GM12878 (cell line): ENCODE measurements around the gene ABI2. TPM values are rescaled to one million over a fixed set of nuclear protein-coding genes. Genes with fewer than 3 reads are reported as not detected.

Experiments used
- ATAC-seq: fragments of 200-7000 bp; cut with Tn5 transposase; 3 replicates; pipeline ENCODE4 v1.9.1; 2020; ENCODE audit warnings: mild to moderate bottlenecking, moderate library complexity
- BruUV-seq: library from RNA; stranded (reverse); fragments of 400-500 nt; replicated peaks from 2 replicates; lab custom pipeline; 2021; lab: Mats Ljungman, UMichigan
- CTCF ChIA-PET: fragments of 300-600 bp; sonication (Branson Sonifier 250); formaldehyde crosslinking; extraction: SDS; loops from one replicate; lab custom pipeline; 2021; ENCODE audit warnings: inconsistent platforms; lab: Yijun Ruan, JAX
- POLR2A ChIA-PET: fragments of 350-600 bp; formaldehyde crosslinking; extraction: SDS; loops from one replicate; lab custom pipeline; 2021; ENCODE audit warnings: inconsistent platforms; lab: Charles Lee
- RAD21 ChIA-PET: fragments of 300-600 bp; sonication (Branson Sonifier 250); formaldehyde crosslinking; loops from one replicate; lab custom pipeline; 2023; ENCODE audit warnings: antibody characterized with exemption; ENCODE audit not compliant: unreplicated experiment; lab: Charles Lee
- SMC1A ChIA-PET: fragments of 300-600 bp; sonication (Branson Sonifier 250); formaldehyde crosslinking; loops from one replicate; lab custom pipeline; 2023; ENCODE audit not compliant: unreplicated experiment, uncharacterized antibody; lab: Charles Lee
- DNase-seq: peaks from one replicate; pipeline ENCODE4 v3.0.0-alpha.2; 2011; ENCODE audit warnings: low read depth, low spot score
- FAIRE-seq: peaks from 3 replicates; lab custom pipeline; 2011; peaks lifted over from hg19 to GRCh38; lab: Jason Lieb, UNC
- H2AFZ ChIP-seq: 2 replicates; pipeline ENCODE4 v1.6.0; 2011; ENCODE audit warnings: low read depth, low read length, control low read depth; ENCODE audit not compliant: control insufficient read depth
- H3K27ac ChIP-seq: 2 replicates; pipeline ENCODE4 v1.5.1; 2011; ENCODE audit warnings: control low read depth; ENCODE audit not compliant: control insufficient read depth, insufficient read depth
- H3K27me3 ChIP-seq, 2 experiments: replicated peaks in 1 of 2; 2 replicates each; pipeline versions ENCODE4 v1.6.0 to v1.6.1; 2011; ENCODE audit warnings: low read length in 1 of 2; ENCODE audit not compliant: control insufficient read depth in 2 of 2, insufficient read depth in 2 of 2
- H3K36me3 ChIP-seq, 2 experiments: 2 replicates each; pipeline ENCODE4 v1.5.1; 2011; ENCODE audit warnings: low read length in 1 of 2; ENCODE audit not compliant: control insufficient read depth in 2 of 2, insufficient read depth in 2 of 2
- H3K4me1 ChIP-seq: 2 replicates; pipeline ENCODE4 v1.6.1; 2011; ENCODE audit warnings: mild to moderate bottlenecking, low read length, moderate library complexity, mixed read lengths; ENCODE audit not compliant: control insufficient read depth, insufficient read depth
- H3K4me2 ChIP-seq: 2 replicates; pipeline ENCODE4 v1.6.0; 2011; ENCODE audit warnings: control low read depth; ENCODE audit not compliant: control insufficient read depth, insufficient read depth
- H3K4me3 ChIP-seq: fragments of 200-600 bp; sonication (generic); 2 replicates; pipeline ENCODE4 v1.5.1; 2016
- H3K79me2 ChIP-seq: 2 replicates; pipeline ENCODE4 v1.6.0; 2011; ENCODE audit warnings: low read length; ENCODE audit not compliant: control insufficient read depth, insufficient read depth
- H3K9ac ChIP-seq: 2 replicates; pipeline ENCODE4 v1.8.0; 2011; ENCODE audit warnings: low read length, control low read depth, mixed read lengths; ENCODE audit not compliant: control insufficient read depth, insufficient read depth
- H3K9me3 ChIP-seq: replicated peaks from 3 replicates; pipeline ENCODE4 v1.5.1; 2011; ENCODE audit warnings: mild to moderate bottlenecking, low read length; ENCODE audit not compliant: control insufficient read depth, insufficient read depth
- H4K20me1 ChIP-seq: 2 replicates; pipeline ENCODE4 v1.6.0; 2011; ENCODE audit not compliant: control insufficient read depth, insufficient read depth
- ASH2L ChIP-seq: fragments of 300-600, 200-600 bp; sonication (generic); IDR thresholded peaks from 2 replicates; pipeline ENCODE4 v1.6.1; 2017; ENCODE audit warnings: low read depth, mild to moderate bottlenecking, borderline replicate concordance
- E2F8 ChIP-seq: fragments of 450-650 bp; IDR thresholded peaks from 2 replicates; pipeline ENCODE4 v1.6.1; 2018; ENCODE audit warnings: mild to moderate bottlenecking, low read depth, moderate library complexity; ENCODE audit not compliant: partially characterized antibody
- ESRRA ChIP-seq: IDR thresholded peaks from 2 replicates; pipeline ENCODE4 v1.6.1; 2012; ENCODE audit warnings: mild to moderate bottlenecking, low read length, improper control_type of control experiment
- IKZF2 ChIP-seq, 2 experiments: fragments of 450-650 bp; IDR thresholded peaks; 2 replicates each; pipeline ENCODE4 v1.6.1; 2017; ENCODE audit warnings: mild to moderate bottlenecking in 2 of 2, moderate library complexity in 2 of 2
- NBN ChIP-seq: fragments of 450-650 bp; IDR thresholded peaks from 2 replicates; pipeline ENCODE4 v1.6.1; 2016
- RAD51 ChIP-seq: fragments of 450-650 bp; IDR thresholded peaks from 2 replicates; pipeline ENCODE4 v1.6.1; 2016; ENCODE audit warnings: moderate library complexity, mild to moderate bottlenecking, inconsistent platforms
- RB1 ChIP-seq: fragments of 450-650 bp; formaldehyde crosslinking; IDR thresholded peaks from 2 replicates; pipeline ENCODE4 v1.6.1; 2017; ENCODE audit warnings: mild to moderate bottlenecking, borderline replicate concordance
- RELB ChIP-seq: fragments of 450-650 bp; IDR thresholded peaks from 2 replicates; pipeline ENCODE4 v1.6.1; 2017; ENCODE audit warnings: low read depth, mild to moderate bottlenecking, moderate library complexity
- REST ChIP-seq: IDR thresholded peaks from 2 replicates; pipeline ENCODE4 v1.6.1; 2012; ENCODE audit warnings: mild to moderate bottlenecking, low read depth, low read length
- SMAD5 ChIP-seq: IDR thresholded peaks from 2 replicates; pipeline ENCODE4 v1.6.1; 2016; ENCODE audit warnings: antibody characterized with exemption, low read depth
- SREBF1 ChIP-seq: IDR thresholded peaks from 2 replicates; pipeline ENCODE4 v1.6.1; 2012; ENCODE audit warnings: mild to moderate bottlenecking, low read length
- STAT3 ChIP-seq: IDR thresholded peaks from 2 replicates; pipeline ENCODE4 v1.6.1; 2011; ENCODE audit warnings: low read depth, low read length, improper control_type of control experiment
- SUZ12 ChIP-seq: fragments of 200-600 bp; sonication (generic); IDR thresholded peaks from one replicate; pipeline ENCODE4 v1.6.1; 2018; ENCODE audit warnings: antibody characterized with exemption, mild to moderate bottlenecking; ENCODE audit not compliant: unreplicated experiment
- TCF3 ChIP-seq: IDR thresholded peaks from 2 replicates; pipeline ENCODE4 v1.6.1; 2012; ENCODE audit warnings: low read depth, mild to moderate bottlenecking, low read length, borderline replicate concordance; ENCODE audit not compliant: insufficient read depth
- WGBS: methylation state at CpG from one replicate; pipeline ENCODE4 v1.1.6; 2016; ENCODE audit warnings: low lambda C conversion rate; ENCODE audit not compliant: insufficient replicate concordance, insufficient coverage; ENCODE audit errors: missing lambda C conversion rate; 5-methylcytosine and 5-hydroxymethylcytosine counted together
- in situ Hi-C: fragments of 300-500 bp; cut with MboI; formaldehyde crosslinking; loops from 9 replicates; pipeline ENCODE4 v1.14.3; 2018; ENCODE audit warnings: mixed read lengths
- intact Hi-C: fragments of 100-400 bp; cut with micrococcal nuclease; formaldehyde crosslinking; loops from one replicate; pipeline ENCODE4 v1.14.2; 2022; ENCODE audit not compliant: unreplicated experiment
- polyA plus RNA-seq, 11 experiments: library from polyadenylated mRNA; depleted of rRNA in 4 of 11; unstranded in 6 of 11; stranded (reverse) in 5 of 11; fragments of >200 nt; fragmentation: Nextera tagmentation in 4 of 11; fragmentation: Illumina TruSeq in 1 of 11; extraction: Ambion mirVana in 4 of 11; extraction: Trizol in 1 of 11; gene quantifications; 1 replicate in 1 of 11; 2 replicates in 10 of 11; pipeline versions ENCODE4 v1.2.1 to v1.2.3, GENCODE V29; 2011 to 2016; ENCODE audit warnings: inconsistent platforms in 2 of 11, missing spikeins in 2 of 11, low read depth in 1 of 11
- total RNA-seq, 4 experiments: library from RNA; depleted of rRNA in 3 of 4; stranded (reverse); fragments of >200 nt in 3 of 4; fragmentation: Illumina TruSeq in 1 of 4; extraction: Trizol in 1 of 4; gene quantifications; 2 replicates each; pipeline versions ENCODE4 v1.2.1 to v1.2.3, GENCODE V29; 2013 to 2021

The ABI2 gene
- total and polyA plus RNA-seq, 10 of the 15 experiments (the other 5 are each of a cell fraction or from before 2014, with no cell fraction given), result 8.9 to 44.5 (median 30.3) TPM

- CTCF ChIA-PET, result no interaction called here
- Histone ChIP-seq H3K9ac (no peak overlapping the region), H3K79me2 (peaks cover 8% of the 10 kb centered on the region), H3K9me3 (no peaks in the 10 kb centered on the region; the same call in 2 of the 3 replicates), H4K20me1 (no peaks in the 10 kb centered on the region), H3K4me2 (no peak overlapping the region), H3K4me1 (no peaks in the 10 kb centered on the region), H3K36me3 (no peaks in the 10 kb centered on the region; a peak in 1 of 4 replicates), H3K27me3 (no peaks in the 10 kb centered on the region), H2AFZ (no peak overlapping the region), H3K27ac (no peak overlapping the region)
- WGBS, result 87% methylated on average over 6 of the region's 6 CpGs
- POLR2A ChIA-PET, result no interaction called here
- SMC1A ChIA-PET, result no interaction called here
- ATAC-seq, result no peak
- in situ Hi-C loops (no loop called here), intact Hi-C loops (no loop called here)
- RAD21 ChIA-PET, result no interaction called here
- no TSS peak for BruUV-seq
- FAIRE-seq, result no peak
- TF ChIP-seq E2F8 (no peak), ASH2L (no peak), TCF3 (no peak), STAT3 (no peak), ESRRA (no peak), RAD51 (no peak), RB1 (no peak), REST (no peak), SMAD5 (no peak), RELB (no peak), SREBF1 (no peak), SUZ12 (no peak), IKZF2 (IDR thresholded peaks at IDR 0.05) (no peak), NBN (no peak)
- TF ChIP-seq, all 136 proteins: peak for 0
- DNase-seq, result no peak
- no peak overlapping the region for H3K4me3 ChIP-seq
These were observed 12.7 kb downstream of the ABI2 start for GRCh38 chr2:203340791-203341487.
